Neuronal stem cell (in vitro differentiated cells): ENCODE measurements around the gene ADGRF1.

ENCODE experiments used
- DNase-seq: peaks from one replicate; pipeline ENCODE4 v3.0.0-alpha.2; 2013; ENCODE audit warnings: low spot score
- H2AFZ ChIP-seq: one replicate; pipeline ENCODE4 v1.6.1; 2013; ENCODE audit warnings: mild to moderate bottlenecking, low read length, inconsistent platforms
- H2AK5ac ChIP-seq: 2 replicates; pipeline ENCODE4 v1.6.1; 2013; ENCODE audit warnings: low read depth, mild to moderate bottlenecking, inconsistent platforms, low read length, moderate library complexity, mixed read lengths
- H2BK120ac ChIP-seq: 2 replicates; pipeline ENCODE4 v1.6.1; 2013; ENCODE audit warnings: low read depth, mild to moderate bottlenecking, inconsistent platforms, low read length, moderate library complexity, mixed read lengths
- H2BK12ac ChIP-seq: one replicate; pipeline ENCODE4 v1.6.1; 2013; ENCODE audit warnings: low read length, inconsistent platforms
- H2BK15ac ChIP-seq: 2 replicates; pipeline ENCODE4 v1.6.1; 2013; ENCODE audit warnings: mild to moderate bottlenecking, low read length, inconsistent platforms, mixed read lengths
- H2BK5ac ChIP-seq: one replicate; pipeline ENCODE4 v1.6.1; 2013; ENCODE audit warnings: inconsistent platforms, mild to moderate bottlenecking, low read length, moderate library complexity
- H3K14ac ChIP-seq: one replicate; pipeline ENCODE4 v1.6.1; 2013; ENCODE audit warnings: low read length, inconsistent platforms
- H3K18ac ChIP-seq: 2 replicates; pipeline ENCODE4 v1.6.1; 2013; ENCODE audit warnings: low read length, inconsistent platforms
- H3K23ac ChIP-seq: 2 replicates; pipeline ENCODE4 v1.6.1; 2013; ENCODE audit warnings: low read depth, mild to moderate bottlenecking, mixed read lengths, low read length, inconsistent platforms; ENCODE audit not compliant: poor library complexity
- H3K27ac ChIP-seq: replicated peaks from 3 replicates; pipeline ENCODE4 v1.5.1; 2013; ENCODE audit warnings: low read length, inconsistent platforms
- H3K27me3 ChIP-seq, 3 experiments: 2 replicates each; pipeline ENCODE4 v1.6.1; 2013; ENCODE audit warnings: low read length in 3 of 3, mild to moderate bottlenecking in 2 of 3, inconsistent platforms in 1 of 3, low read depth in 1 of 3, mixed read lengths in 1 of 3, moderate library complexity in 1 of 3; ENCODE audit not compliant: control insufficient read depth in 3 of 3, insufficient read depth in 3 of 3
- H3K36me3 ChIP-seq, 2 donors: replicated peaks in 1 of 2; 2 replicates each; pipeline ENCODE4 v1.6.1; 2013; ENCODE audit warnings: low read length in 2 of 2; ENCODE audit not compliant: control insufficient read depth in 2 of 2, insufficient read depth in 2 of 2
- H3K4ac ChIP-seq: 2 replicates; pipeline ENCODE4 v1.6.1; 2013; ENCODE audit warnings: inconsistent platforms, mild to moderate bottlenecking, low read length, moderate library complexity
- H3K4me1 ChIP-seq, 2 donors: 1 replicate in 1 of 2; 2 replicates in 1 of 2; pipeline ENCODE4 v1.6.1; 2013; ENCODE audit warnings: low read length in 2 of 2, low read depth in 1 of 2; ENCODE audit not compliant: control insufficient read depth in 2 of 2, insufficient read depth in 1 of 2
- H3K4me2 ChIP-seq: one replicate; pipeline ENCODE4 v1.6.1; 2013; ENCODE audit warnings: mild to moderate bottlenecking, low read length, inconsistent platforms; ENCODE audit not compliant: insufficient read depth, poor library complexity, severe bottlenecking
- H3K4me3 ChIP-seq, 2 donors: 2 replicates each; pipeline ENCODE4 v1.5.1; 2013; ENCODE audit warnings: low read length in 2 of 2, mild to moderate bottlenecking in 2 of 2, inconsistent platforms in 1 of 2, moderate library complexity in 1 of 2
- H3K79me1 ChIP-seq: one replicate; pipeline ENCODE4 v1.6.1; 2013; ENCODE audit warnings: low read depth, mild to moderate bottlenecking, inconsistent platforms, low read length, moderate library complexity
- H3K9ac ChIP-seq: one replicate; pipeline ENCODE4 v1.6.1; 2013; ENCODE audit warnings: mild to moderate bottlenecking, low read depth, low read length, inconsistent platforms; ENCODE audit not compliant: poor library complexity
- H3K9me3 ChIP-seq, 2 donors: replicated peaks in 1 of 2; 2 replicates each; pipeline versions ENCODE3 to v1.6.1; 2013; ENCODE audit warnings: low read length in 2 of 2, mild to moderate bottlenecking in 2 of 2, inconsistent platforms in 1 of 2, low read depth in 1 of 2, mixed read lengths in 1 of 2, moderate library complexity in 1 of 2; ENCODE audit not compliant: control insufficient read depth in 2 of 2, insufficient read depth in 1 of 2
- H4K8ac ChIP-seq: one replicate; pipeline ENCODE4 v1.6.1; 2013; ENCODE audit warnings: low read depth, mild to moderate bottlenecking, inconsistent platforms, low read length, moderate library complexity
- H4K91ac ChIP-seq: one replicate; pipeline ENCODE4 v1.6.1; 2013; ENCODE audit warnings: low read length, low read depth, mild to moderate bottlenecking, inconsistent platforms; ENCODE audit not compliant: poor library complexity
- WGBS, 2 donors: extraction: QIAGEN DNeasy Blood & Tissue Kit; methylation state at CpG; one replicate each; pipeline ENCODE4 v1.1.7; 2013; ENCODE audit warnings: missing lambda C conversion rate in 2 of 2, mixed read lengths in 1 of 2; ENCODE audit not compliant: insufficient read length in 2 of 2, insufficient replicate concordance in 1 of 2; ENCODE audit errors: extremely low coverage in 2 of 2; 5-methylcytosine and 5-hydroxymethylcytosine counted together

Gene ADGRF1

GRCh38 chr6:47078991-47079390 lies 36.9 kb upstream of the ADGRF1 start:
- H2BK12ac ChIP-seq = peak overlapping the region; percentile 14
- H3K27ac ChIP-seq = no peak overlapping the region
- H4K91ac ChIP-seq = no peak overlapping the region
- peaks cover 0 to 2% (median 0%) of the 10 kb centered on the region in 3 experiments for H3K27me3 ChIP-seq
- H3K79me1 ChIP-seq = no peaks in the 10 kb centered on the region
- no peak for DNase-seq
- no peak overlapping the region for H3K14ac ChIP-seq
- H3K4me2 ChIP-seq = no peak overlapping the region
- no CpG with 5 or more reads among the region's 6 CpGs for WGBS, 2 donors
- no peak overlapping the region for H2AK5ac ChIP-seq
- no peak overlapping the region for H4K8ac ChIP-seq
- no peak overlapping the region for H3K4me3 ChIP-seq
- no peak overlapping the region for H2BK15ac ChIP-seq
- H3K9ac ChIP-seq = no peak overlapping the region
- no peak overlapping the region for H2BK120ac ChIP-seq
- no peak overlapping the region for H2AFZ ChIP-seq
- H3K4ac ChIP-seq = no peak overlapping the region
- H3K23ac ChIP-seq = no peak overlapping the region
- no peaks in the 10 kb centered on the region for H3K36me3 ChIP-seq
- H2BK5ac ChIP-seq = no peak overlapping the region
- no peak overlapping the region for H3K18ac ChIP-seq
- H3K4me1 ChIP-seq = peaks cover 0 to 4% of the 10 kb centered on the region in 2 donors
- H3K9me3 ChIP-seq = no peaks in the 10 kb centered on the region

GRCh38 chr6:47076422-47077344 lies 34.6 kb upstream of the ADGRF1 start:
- no CpG with 5 or more reads among the region's 9 CpGs for WGBS, 2 donors
- H2AK5ac ChIP-seq = no peak overlapping the region
- H3K9ac ChIP-seq = no peak overlapping the region

GRCh38 chr6:47075741-47076421 lies 33.7 kb upstream of the ADGRF1 start:
- Histone ChIP-seq H3K4ac (no peak overlapping the region), H3K36me3 (no peaks in the 10 kb centered on the region), H3K18ac (no peak overlapping the region), H4K91ac (no peak overlapping the region), H3K79me1 (no peaks in the 10 kb centered on the region), H3K4me3 (no peak overlapping the region), H2BK120ac (no peak overlapping the region), H3K14ac (no peak overlapping the region), H3K9ac (no peak overlapping the region), H3K9me3 (no peaks in the 10 kb centered on the region), H3K27ac (no peak overlapping the region), H2BK5ac (no peak overlapping the region), H2AFZ (no peak overlapping the region), H3K27me3 (peaks cover 0 to 2% (median 0%) of the 10 kb centered on the region in 3 experiments), H3K4me2 (no peak overlapping the region), H2AK5ac (no peak overlapping the region), H4K8ac (no peak overlapping the region), H2BK15ac (no peak overlapping the region), H3K23ac (no peak overlapping the region), H3K4me1 (peaks cover 0 to 4% of the 10 kb centered on the region in 2 donors), H2BK12ac (no peak overlapping the region)
- WGBS, 2 donors = no CpG with 5 or more reads among the region's 8 CpGs
- DNase-seq = no peak

More at GRCh38 chr6:47076422-47077344, 34.6 kb upstream of the ADGRF1 start:
- Histone ChIP-seq H4K91ac (no peak overlapping the region), H3K27ac (no peak overlapping the region), H4K8ac (no peak overlapping the region), H3K4ac (no peak overlapping the region), H3K4me3 (no peak overlapping the region), H3K14ac (no peak overlapping the region), H3K9me3 (no peaks in the 10 kb centered on the region), H2BK15ac (no peak overlapping the region), H3K4me2 (no peak overlapping the region), H2BK120ac (no peak overlapping the region), H3K23ac (no peak overlapping the region), H3K27me3 (peaks cover 0 to 2% (median 0%) of the 10 kb centered on the region in 3 experiments), H3K36me3 (no peaks in the 10 kb centered on the region), H2AFZ (no peak overlapping the region), H3K18ac (no peak overlapping the region), H2BK12ac (no peak overlapping the region), H3K4me1 (peaks cover 0 to 4% of the 10 kb centered on the region in 2 donors), H2BK5ac (no peak overlapping the region), H3K79me1 (no peaks in the 10 kb centered on the region)
- no peak for DNase-seq

GRCh38 chr6:47075168-47075567 lies 33.0 kb upstream of the ADGRF1 start:
- Histone ChIP-seq H3K4ac (no peak overlapping the region), H4K8ac (no peak overlapping the region), H2AK5ac (no peak overlapping the region), H3K14ac (no peak overlapping the region), H2AFZ (no peak overlapping the region), H3K9ac (no peak overlapping the region), H2BK120ac (no peak overlapping the region), H2BK5ac (no peak overlapping the region), H3K27ac (no peak overlapping the region), H3K4me2 (no peak overlapping the region), H3K27me3 (peaks cover 0 to 2% (median 0%) of the 10 kb centered on the region in 3 experiments), H3K36me3 (no peaks in the 10 kb centered on the region), H3K4me3 (no peak overlapping the region), H3K18ac (no peak overlapping the region), H3K9me3 (no peaks in the 10 kb centered on the region), H3K79me1 (no peaks in the 10 kb centered on the region), H4K91ac (no peak overlapping the region), H3K4me1 (peaks cover 0 to 4% of the 10 kb centered on the region in 2 donors), H2BK15ac (no peak overlapping the region), H3K23ac (no peak overlapping the region), H2BK12ac (no peak overlapping the region)
- WGBS, 2 donors = no CpG with 5 or more reads among the region's 4 CpGs
- no peak for DNase-seq
